Upper lobe of right lung (tissue), 1 donor: ENCODE measurements around the gene IGSF3. TPM values are rescaled to one million over a fixed set of nuclear protein-coding genes. Genes with fewer than 3 reads are reported as not detected.

Experiments used
- ATAC-seq: fragments of 200-7000 bp; cut with Tn5 transposase; one replicate; pipeline ENCODE4 v1.9.1; 2020; ENCODE audit warnings: mild to moderate bottlenecking, moderate library complexity
- DNase-seq: peaks from one replicate; pipeline ENCODE4 v3.0.0-alpha.2; 2020
- H3K27ac ChIP-seq: fragments of 200-600 bp; one replicate; pipeline ENCODE4 v1.8.0; 2022
- H3K27me3 ChIP-seq: fragments of 200-600 bp; one replicate; pipeline ENCODE4 v1.8.0; 2022; ENCODE audit warnings: mild to moderate bottlenecking
- H3K36me3 ChIP-seq: fragments of 200-600 bp; one replicate; pipeline ENCODE4 v1.8.0; 2022
- H3K4me1 ChIP-seq: fragments of 200-600 bp; one replicate; pipeline ENCODE4 v1.8.0; 2022
- H3K4me3 ChIP-seq: fragments of 200-600 bp; one replicate; pipeline ENCODE4 v1.8.0; 2022; ENCODE audit warnings: mild to moderate bottlenecking
- H3K9me3 ChIP-seq: fragments of 200-600 bp; one replicate; pipeline ENCODE4 v1.8.0; 2022
- intact Hi-C: fragments of 100-400 bp; cut with DNase I; formaldehyde crosslinking; loops from one replicate; pipeline ENCODE4 v1.11.0; 2022
- total RNA-seq: library from RNA; stranded (reverse); fragmentation: NEBNext Ultra II Directional; extraction: Animal tissue kit (Norgen Biotek cat#: 25700); gene quantifications from one replicate; pipeline ENCODE4 v1.2.1, GENCODE V29; 2021
- TF ChIP-seq, protein P1 (sequence below): fragments of 200-600 bp; IDR thresholded peaks from one replicate; pipeline ENCODE4 v1.8.0; 2022; ENCODE audit warnings: antibody characterized with exemption
- donor health status: DM: no; HTN: yes; CAD: no; lungs with severe emphysema.

IGSF3 gene
- total RNA-seq, 1 donor from 2014 or later, result 20.1 TPM

DNA sequence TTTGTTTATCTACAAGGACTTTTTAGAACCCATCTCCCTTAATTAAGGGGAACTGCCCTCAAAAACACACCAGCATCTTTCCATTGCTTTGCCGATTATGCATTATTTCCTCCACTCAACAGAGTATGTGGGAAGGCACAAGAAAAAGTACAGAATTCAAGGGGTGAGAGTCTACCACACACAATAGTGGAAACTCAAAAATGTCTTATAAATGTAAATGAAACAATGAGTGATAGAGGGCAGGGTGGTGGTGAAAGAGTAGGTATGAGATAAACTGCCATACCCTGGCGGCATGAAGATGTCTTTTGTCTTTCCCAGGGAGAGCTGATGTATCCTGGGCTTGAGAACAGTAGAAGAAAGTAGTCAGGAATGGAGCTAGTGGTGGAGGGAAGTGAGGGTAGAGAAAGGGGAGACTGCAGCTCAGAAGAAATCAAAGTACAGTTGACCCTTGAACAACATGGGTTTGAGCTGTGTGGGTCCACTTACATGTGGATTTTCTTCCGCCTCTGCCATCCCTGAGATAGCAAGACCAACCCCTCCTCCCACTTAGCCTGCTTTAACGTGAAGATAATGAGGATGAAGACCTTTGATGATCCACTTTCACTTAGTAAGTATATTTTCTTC, 121.1 kb downstream of the IGSF3 start:
- TF ChIP-seq, protein P1, sequence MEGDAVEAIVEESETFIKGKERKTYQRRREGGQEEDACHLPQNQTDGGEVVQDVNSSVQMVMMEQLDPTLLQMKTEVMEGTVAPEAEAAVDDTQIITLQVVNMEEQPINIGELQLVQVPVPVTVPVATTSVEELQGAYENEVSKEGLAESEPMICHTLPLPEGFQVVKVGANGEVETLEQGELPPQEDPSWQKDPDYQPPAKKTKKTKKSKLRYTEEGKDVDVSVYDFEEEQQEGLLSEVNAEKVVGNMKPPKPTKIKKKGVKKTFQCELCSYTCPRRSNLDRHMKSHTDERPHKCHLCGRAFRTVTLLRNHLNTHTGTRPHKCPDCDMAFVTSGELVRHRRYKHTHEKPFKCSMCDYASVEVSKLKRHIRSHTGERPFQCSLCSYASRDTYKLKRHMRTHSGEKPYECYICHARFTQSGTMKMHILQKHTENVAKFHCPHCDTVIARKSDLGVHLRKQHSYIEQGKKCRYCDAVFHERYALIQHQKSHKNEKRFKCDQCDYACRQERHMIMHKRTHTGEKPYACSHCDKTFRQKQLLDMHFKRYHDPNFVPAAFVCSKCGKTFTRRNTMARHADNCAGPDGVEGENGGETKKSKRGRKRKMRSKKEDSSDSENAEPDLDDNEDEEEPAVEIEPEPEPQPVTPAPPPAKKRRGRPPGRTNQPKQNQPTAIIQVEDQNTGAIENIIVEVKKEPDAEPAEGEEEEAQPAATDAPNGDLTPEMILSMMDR, result no peak
- Histone ChIP-seq H3K36me3 (peaks cover 26% of the 10 kb centered on the region), H3K27me3 (no peaks in the 10 kb centered on the region), H3K27ac (no peak overlapping the region), H3K4me1 (no peaks in the 10 kb centered on the region), H3K9me3 (no peaks in the 10 kb centered on the region), H3K4me3 (no peak overlapping the region)
- DNase-seq (no peak), ATAC-seq (no peak)
- intact Hi-C loops, result no loop called here

DNA sequence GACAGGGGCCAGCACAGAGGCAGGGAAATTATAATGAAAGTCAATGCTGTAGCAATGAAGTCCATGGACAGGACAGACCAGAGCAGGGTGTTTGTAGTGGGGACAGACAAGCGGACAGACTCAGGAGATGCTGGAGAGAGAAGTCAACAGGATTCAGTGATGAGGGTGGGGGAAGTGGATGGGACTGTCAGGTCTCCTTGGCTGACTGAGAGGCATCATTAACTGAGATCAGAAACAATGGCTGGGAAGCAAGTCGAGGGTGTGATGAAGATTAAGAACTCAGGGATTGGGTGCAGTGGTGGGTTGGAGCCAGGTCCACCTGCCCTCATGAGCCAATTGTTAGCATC, 122.2 kb downstream of the IGSF3 start:
- Histone ChIP-seq H3K9me3 (no peaks in the 10 kb centered on the region), H3K27me3 (no peaks in the 10 kb centered on the region), H3K4me3 (no peak overlapping the region), H3K27ac (no peak overlapping the region), H3K4me1 (no peaks in the 10 kb centered on the region), H3K36me3 (peaks cover 32% of the 10 kb centered on the region)
- intact Hi-C loops, result no loop called here
- TF ChIP-seq, protein P1, result no peak
- DNase-seq (no peak), ATAC-seq (peak; percentile 9)

DNA sequence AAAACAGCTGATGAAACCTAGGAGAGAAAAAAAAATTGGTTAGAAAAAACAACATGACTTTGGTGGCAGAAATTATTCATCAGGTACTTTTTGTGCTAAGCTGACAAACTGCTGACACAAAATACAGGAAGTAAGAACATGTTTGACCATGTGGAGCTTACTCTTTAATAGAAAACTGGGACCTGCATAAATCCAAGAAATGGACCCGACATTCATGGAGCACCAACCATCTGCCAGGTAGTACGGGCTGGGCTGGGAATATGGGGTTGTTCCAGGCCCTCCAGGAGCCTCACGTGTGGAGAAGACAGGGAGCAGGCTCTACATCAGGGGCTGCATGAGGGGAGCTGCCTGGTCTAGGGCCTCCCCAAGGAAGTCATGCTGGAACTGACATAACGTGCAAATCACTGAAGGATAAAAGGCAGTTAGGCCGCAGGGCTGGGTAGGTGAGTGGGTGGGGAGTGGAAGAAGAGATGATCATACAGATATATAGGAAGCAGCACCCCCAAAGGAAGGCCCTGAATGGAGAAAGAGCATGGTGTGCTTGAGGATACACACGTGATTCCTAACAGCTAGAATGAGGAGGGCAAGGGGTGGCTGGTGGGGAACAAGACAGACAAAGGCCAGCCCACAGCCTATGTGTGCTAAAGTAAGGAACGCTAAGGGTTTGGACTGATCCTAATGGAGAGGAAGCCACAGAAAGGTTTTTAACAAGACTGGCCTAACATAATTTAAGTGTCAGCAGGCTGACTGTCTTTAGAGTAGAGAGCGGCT, 122.8 kb downstream of the IGSF3 start:
- H3K4me1 ChIP-seq, result no peaks in the 10 kb centered on the region
- H3K27me3 ChIP-seq, result no peaks in the 10 kb centered on the region
- H3K4me3 ChIP-seq, result no peak overlapping the region
- no peaks in the 10 kb centered on the region for H3K9me3 ChIP-seq
- intact Hi-C loops, result no loop called here
- peak; percentile 20 for ATAC-seq
- H3K36me3 ChIP-seq, result peaks cover 32% of the 10 kb centered on the region
- H3K27ac ChIP-seq, result no peak overlapping the region
- TF ChIP-seq, protein P1, result no peak
- DNase-seq, result no peak

DNA sequence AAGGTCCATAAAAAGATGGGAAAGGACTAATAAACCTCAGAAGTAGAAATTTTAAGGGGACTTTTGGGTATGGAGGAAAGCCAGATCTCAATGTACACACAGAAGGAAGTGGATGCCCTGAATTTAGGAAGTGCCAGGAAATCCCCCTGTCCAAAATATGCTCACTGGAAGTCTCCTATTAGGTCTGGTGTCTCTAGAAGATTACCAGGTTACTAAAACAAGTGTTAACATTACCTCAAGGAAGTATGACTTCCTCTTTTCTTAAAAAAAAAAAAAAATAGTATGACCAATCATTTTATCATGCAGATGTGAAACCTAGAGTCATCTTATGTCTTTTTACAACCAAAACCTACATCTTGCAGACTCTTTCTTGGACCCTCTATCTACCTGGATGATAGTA, 127.4 kb downstream of the IGSF3 start:
- Histone ChIP-seq H3K4me1 (no peaks in the 10 kb centered on the region), H3K36me3 (peaks cover 52% of the 10 kb centered on the region), H3K27me3 (no peaks in the 10 kb centered on the region), H3K9me3 (no peaks in the 10 kb centered on the region), H3K4me3 (no peak overlapping the region), H3K27ac (no peak overlapping the region)
- DNase-seq, result no peak
- intact Hi-C loops, result no loop called here
- TF ChIP-seq, protein P1, result no peak
- no peak for ATAC-seq

DNA sequence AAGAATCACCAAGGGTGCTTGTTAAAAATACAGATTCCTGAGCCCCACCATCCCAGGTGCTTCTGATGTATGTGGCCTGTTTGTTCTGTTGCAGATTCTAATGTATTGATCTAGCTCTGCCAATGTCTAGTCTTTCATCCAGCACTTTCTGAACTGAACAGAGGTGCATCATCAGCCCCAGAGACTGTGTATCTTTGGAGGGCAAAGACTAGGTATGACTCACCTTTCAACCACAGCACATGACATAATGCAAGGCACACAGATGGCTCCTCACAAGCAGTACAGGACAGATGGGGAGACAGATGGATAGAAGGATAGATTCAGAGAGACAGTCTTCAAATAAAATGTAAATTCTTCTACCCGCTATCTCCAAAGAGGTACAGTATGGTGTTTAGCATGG, 129.0 kb downstream of the IGSF3 start:
- TF ChIP-seq, protein P1, result no peak
- intact Hi-C loops, result no loop called here
- Histone ChIP-seq H3K27me3 (no peaks in the 10 kb centered on the region), H3K4me3 (no peak overlapping the region), H3K4me1 (no peaks in the 10 kb centered on the region), H3K9me3 (no peaks in the 10 kb centered on the region), H3K27ac (no peak overlapping the region), H3K36me3 (peaks cover 58% of the 10 kb centered on the region)
- no peak for ATAC-seq
- DNase-seq, result no peak
